HepG2 (cell line): ENCODE data around the gene DDX1. TPM values are rescaled to one million over a fixed set of nuclear protein-coding genes. Genes with fewer than 3 reads are reported as not detected.

Source experiments
- GATAD2A ChIP-seq: IDR thresholded peaks from 2 replicates; pipeline ENCODE4 v1.6.1; 2016
- HCFC1 ChIP-seq: fragments of 150-350 bp; IDR thresholded peaks from 2 replicates; pipeline ENCODE4 v1.6.1; 2014; ENCODE audit warnings: low read depth, low read length
- KAT2B ChIP-seq: fragments of 150-350 bp; IDR thresholded peaks from 2 replicates; pipeline ENCODE4 v1.6.1; 2014; ENCODE audit warnings: low read depth, low read length, borderline replicate concordance
- TOE1 ChIP-seq: sonication (generic); formaldehyde crosslinking; IDR thresholded peaks from 2 replicates; pipeline ENCODE4 v1.4.0; 2020; ENCODE audit warnings: mild to moderate bottlenecking, missing genetic modification reagents
- ZNF20 ChIP-seq: sonication (generic); formaldehyde crosslinking; IDR thresholded peaks from 2 replicates; pipeline ENCODE4 v1.4.0; 2020; ENCODE audit warnings: mild to moderate bottlenecking, moderate library complexity, missing genetic modification reagents
- ZNF468 ChIP-seq: sonication (generic); formaldehyde crosslinking; IDR thresholded peaks from 2 replicates; pipeline ENCODE4 v1.8.0; 2022; ENCODE audit warnings: mild to moderate bottlenecking, moderate library complexity, missing genetic modification reagents
- ZNF552 ChIP-seq: sonication (generic); formaldehyde crosslinking; IDR thresholded peaks from 2 replicates; pipeline ENCODE4 v1.9.0; 2022; ENCODE audit warnings: missing genetic modification reagents, mild to moderate bottlenecking, borderline replicate concordance
- ZNF841 ChIP-seq: sonication (generic); formaldehyde crosslinking; IDR thresholded peaks from 2 replicates; pipeline ENCODE4 v1.8.1; 2023; ENCODE audit warnings: missing genetic modification reagents, borderline replicate concordance
- polyA plus RNA-seq, 8 experiments: library from polyadenylated mRNA; depleted of rRNA in 3 of 8; stranded (reverse) in 7 of 8; unstranded in 1 of 8; fragments of >200 nt; fragmentation: Illumina TruSeq in 4 of 8; extraction: Trizol in 4 of 8; gene quantifications; 2 replicates each; pipeline versions ENCODE4 v1.2.1 to v1.2.3, GENCODE V29; 2011 to 2016; ENCODE audit warnings: low read depth in 4 of 8, missing spikeins in 1 of 8, mixed read lengths in 1 of 8; ENCODE audit not compliant: insufficient read depth in 1 of 8
- total RNA-seq, 5 experiments: library from RNA; depleted of rRNA; stranded (reverse); fragments of >200 nt; fragmentation: Illumina TruSeq; extraction: Trizol; gene quantifications; 2 replicates each; pipeline ENCODE4 v1.2.3, GENCODE V29; 2016; ENCODE audit warnings: low read depth in 1 of 5
- TF ChIP-seq, protein P1 (sequence below), 2 experiments: IDR thresholded peaks; 2 replicates each; pipeline ENCODE4 v1.6.1; 2011 to 2012; ENCODE audit warnings: low read length in 2 of 2, borderline replicate concordance in 1 of 2, low read depth in 1 of 2, mild to moderate bottlenecking in 1 of 2, moderate library complexity in 1 of 2
- TF ChIP-seq, protein P2 (sequence below): sonication (generic); formaldehyde crosslinking; IDR thresholded peaks from one replicate; pipeline ENCODE4 v1.5.1; 2020; ENCODE audit warnings: mild to moderate bottlenecking, missing genetic modification reagents; ENCODE audit errors: not compliant biosample characterization

Gene DDX1
- total and polyA plus RNA-seq, 2 of the 13 experiments (the other 11 are each of a cell fraction or from before 2014, with no cell fraction given): 81.6 to 130 TPM

DNA sequence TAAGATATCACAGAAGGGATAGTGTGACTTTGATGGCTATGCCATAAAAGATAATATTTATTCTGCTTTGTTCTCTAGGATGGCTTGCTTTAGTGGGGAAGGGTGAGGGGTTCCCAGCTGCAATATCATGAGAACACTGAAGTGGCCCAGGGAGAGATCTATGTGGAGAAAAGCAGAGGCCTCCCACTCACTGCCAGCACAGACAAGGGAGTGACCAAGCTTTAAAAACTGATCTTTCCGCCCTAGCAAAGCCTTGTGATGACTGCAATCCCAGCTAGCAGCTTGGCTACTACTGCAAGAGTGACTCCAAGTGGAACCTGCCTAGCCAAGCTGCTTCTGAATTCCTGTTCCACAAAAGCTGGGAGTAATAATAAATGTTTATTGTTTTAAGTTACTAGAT lies 7.8 kb upstream of the DDX1 start (continued):
- TF ChIP-seq, protein P1, sequence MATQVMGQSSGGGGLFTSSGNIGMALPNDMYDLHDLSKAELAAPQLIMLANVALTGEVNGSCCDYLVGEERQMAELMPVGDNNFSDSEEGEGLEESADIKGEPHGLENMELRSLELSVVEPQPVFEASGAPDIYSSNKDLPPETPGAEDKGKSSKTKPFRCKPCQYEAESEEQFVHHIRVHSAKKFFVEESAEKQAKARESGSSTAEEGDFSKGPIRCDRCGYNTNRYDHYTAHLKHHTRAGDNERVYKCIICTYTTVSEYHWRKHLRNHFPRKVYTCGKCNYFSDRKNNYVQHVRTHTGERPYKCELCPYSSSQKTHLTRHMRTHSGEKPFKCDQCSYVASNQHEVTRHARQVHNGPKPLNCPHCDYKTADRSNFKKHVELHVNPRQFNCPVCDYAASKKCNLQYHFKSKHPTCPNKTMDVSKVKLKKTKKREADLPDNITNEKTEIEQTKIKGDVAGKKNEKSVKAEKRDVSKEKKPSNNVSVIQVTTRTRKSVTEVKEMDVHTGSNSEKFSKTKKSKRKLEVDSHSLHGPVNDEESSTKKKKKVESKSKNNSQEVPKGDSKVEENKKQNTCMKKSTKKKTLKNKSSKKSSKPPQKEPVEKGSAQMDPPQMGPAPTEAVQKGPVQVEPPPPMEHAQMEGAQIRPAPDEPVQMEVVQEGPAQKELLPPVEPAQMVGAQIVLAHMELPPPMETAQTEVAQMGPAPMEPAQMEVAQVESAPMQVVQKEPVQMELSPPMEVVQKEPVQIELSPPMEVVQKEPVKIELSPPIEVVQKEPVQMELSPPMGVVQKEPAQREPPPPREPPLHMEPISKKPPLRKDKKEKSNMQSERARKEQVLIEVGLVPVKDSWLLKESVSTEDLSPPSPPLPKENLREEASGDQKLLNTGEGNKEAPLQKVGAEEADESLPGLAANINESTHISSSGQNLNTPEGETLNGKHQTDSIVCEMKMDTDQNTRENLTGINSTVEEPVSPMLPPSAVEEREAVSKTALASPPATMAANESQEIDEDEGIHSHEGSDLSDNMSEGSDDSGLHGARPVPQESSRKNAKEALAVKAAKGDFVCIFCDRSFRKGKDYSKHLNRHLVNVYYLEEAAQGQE (IDR thresholded peaks at IDR 0.05; ENCODE audit: borderline replicate concordance in 1 of 2, low read depth in 1 of 2, low read length in 2 of 2): no peak
- TF ChIP-seq, protein P2, sequence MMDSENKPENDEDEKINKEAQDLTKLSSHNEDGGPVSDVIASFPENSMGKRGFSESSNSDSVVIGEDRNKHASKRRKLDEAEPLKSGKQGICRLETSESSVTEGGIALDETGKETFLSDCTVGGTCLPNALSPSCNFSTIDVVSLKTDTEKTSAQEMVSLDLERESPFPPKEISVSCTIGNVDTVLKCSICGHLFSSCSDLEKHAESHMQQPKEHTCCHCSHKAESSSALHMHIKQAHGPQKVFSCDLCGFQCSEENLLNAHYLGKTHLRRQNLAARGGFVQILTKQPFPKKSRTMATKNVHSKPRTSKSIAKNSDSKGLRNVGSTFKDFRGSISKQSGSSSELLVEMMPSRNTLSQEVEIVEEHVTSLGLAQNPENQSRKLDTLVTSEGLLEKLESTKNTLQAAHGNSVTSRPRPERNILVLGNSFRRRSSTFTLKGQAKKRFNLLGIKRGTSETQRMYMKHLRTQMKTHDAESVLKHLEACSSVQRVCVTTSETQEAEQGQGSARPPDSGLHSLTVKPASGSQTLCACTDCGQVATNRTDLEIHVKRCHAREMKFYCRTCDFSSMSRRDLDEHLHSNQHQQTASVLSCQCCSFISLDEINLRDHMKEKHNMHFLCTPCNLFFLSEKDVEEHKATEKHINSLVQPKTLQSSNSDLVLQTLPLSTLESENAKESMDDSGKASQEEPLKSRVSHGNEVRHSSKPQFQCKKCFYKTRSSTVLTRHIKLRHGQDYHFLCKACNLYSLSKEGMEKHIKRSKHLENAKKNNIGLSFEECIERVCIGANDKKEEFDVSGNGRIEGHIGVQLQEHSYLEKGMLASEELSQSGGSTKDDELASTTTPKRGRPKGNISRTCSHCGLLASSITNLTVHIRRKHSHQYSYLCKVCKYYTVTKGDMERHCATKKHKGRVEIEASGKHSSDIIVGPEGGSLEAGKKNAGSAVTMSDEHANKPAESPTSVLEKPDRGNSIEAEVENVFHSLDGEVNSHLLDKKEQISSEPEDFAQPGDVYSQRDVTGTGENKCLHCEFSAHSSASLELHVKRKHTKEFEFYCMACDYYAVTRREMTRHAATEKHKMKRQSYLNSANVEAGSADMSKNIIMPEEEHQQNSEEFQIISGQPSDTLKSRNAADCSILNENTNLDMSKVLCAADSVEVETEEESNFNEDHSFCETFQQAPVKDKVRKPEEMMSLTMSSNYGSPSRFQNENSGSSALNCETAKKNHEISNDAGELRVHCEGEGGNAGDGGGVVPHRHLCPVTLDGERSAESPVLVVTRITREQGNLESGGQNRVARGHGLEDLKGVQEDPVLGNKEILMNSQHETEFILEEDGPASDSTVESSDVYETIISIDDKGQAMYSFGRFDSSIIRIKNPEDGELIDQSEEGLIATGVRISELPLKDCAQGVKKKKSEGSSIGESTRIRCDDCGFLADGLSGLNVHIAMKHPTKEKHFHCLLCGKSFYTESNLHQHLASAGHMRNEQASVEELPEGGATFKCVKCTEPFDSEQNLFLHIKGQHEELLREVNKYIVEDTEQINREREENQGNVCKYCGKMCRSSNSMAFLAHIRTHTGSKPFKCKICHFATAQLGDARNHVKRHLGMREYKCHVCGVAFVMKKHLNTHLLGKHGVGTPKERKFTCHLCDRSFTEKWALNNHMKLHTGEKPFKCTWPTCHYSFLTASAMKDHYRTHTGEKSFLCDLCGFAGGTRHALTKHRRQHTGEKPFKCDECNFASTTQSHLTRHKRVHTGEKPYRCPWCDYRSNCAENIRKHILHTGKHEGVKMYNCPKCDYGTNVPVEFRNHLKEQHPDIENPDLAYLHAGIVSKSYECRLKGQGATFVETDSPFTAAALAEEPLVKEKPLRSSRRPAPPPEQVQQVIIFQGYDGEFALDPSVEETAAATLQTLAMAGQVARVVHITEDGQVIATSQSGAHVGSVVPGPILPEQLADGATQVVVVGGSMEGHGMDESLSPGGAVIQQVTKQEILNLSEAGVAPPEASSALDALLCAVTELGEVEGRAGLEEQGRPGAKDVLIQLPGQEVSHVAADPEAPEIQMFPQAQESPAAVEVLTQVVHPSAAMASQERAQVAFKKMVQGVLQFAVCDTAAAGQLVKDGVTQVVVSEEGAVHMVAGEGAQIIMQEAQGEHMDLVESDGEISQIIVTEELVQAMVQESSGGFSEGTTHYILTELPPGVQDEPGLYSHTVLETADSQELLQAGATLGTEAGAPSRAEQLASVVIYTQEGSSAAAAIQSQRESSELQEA (CRISPR knock-in tag): no peak
- no peak for TF ChIP-seq HCFC1
- TF ChIP-seq ZNF552 (CRISPR knock-in tag): no peak
- TF ChIP-seq ZNF468: no peak
- TF ChIP-seq GATAD2A (CRISPR knock-in tag): no peak
- no peak for TF ChIP-seq ZNF841
- no peak for TF ChIP-seq KAT2B
- no peak for TF ChIP-seq ZNF20 (CRISPR knock-in tag)
- no peak for TF ChIP-seq TOE1 (CRISPR knock-in tag)
